B cell (primary cell): Measurements from ENCODE around the gene ACADL. TPM values are rescaled to one million over a fixed set of nuclear protein-coding genes. Genes with fewer than 3 reads are reported as not detected.

Experiments used
- ATAC-seq: fragments of 200-7000 bp; cut with Tn5 transposase; one replicate; pipeline ENCODE4 v1.10.0; 2021; ENCODE audit warnings: low read depth, mild to moderate bottlenecking, moderate number of reproducible peaks, moderate library complexity
- CTCF ChIA-PET: fragments of 350-600 bp; sonication (Branson Sonifier 250); formaldehyde crosslinking; loops from one replicate; lab custom pipeline; 2021; ENCODE audit warnings: antibody characterized with exemption, inconsistent platforms; lab: Charles Lee
- POLR2A ChIA-PET: fragments of 350-600 bp; sonication (Branson Sonifier 250); formaldehyde crosslinking; loops from one replicate; lab custom pipeline; 2021; ENCODE audit warnings: antibody characterized with exemption; lab: Charles Lee
- DNase-seq: peaks from one replicate; pipeline ENCODE4 v3.0.0; 2013
- H2AFZ ChIP-seq: 2 replicates; pipeline ENCODE4 v1.6.1; 2012; ENCODE audit warnings: mild to moderate bottlenecking, low read depth, low read length; ENCODE audit not compliant: insufficient read depth, poor library complexity, severe bottlenecking
- H3K27ac ChIP-seq, 2 donors: 1 replicate in 1 of 2; 2 replicates in 1 of 2; pipeline ENCODE4 v1.5.1; 2012 to 2013; ENCODE audit warnings: low read length in 2 of 2, mild to moderate bottlenecking in 2 of 2, moderate library complexity in 1 of 2
- H3K27me3 ChIP-seq, 4 experiments: fragments of 200-600 bp in 1 of 4; sonication (generic) in 1 of 4; replicated peaks in 1 of 4; 1 replicate in 2 of 4; 2 replicates in 2 of 4; pipeline versions ENCODE4 v1.6.1 to v1.7.0; 2013 to 2016; ENCODE audit warnings: low read length in 3 of 4, mild to moderate bottlenecking in 2 of 4, mixed read lengths in 1 of 4, moderate library complexity in 1 of 4; ENCODE audit not compliant: insufficient read depth in 4 of 4, control insufficient read depth in 3 of 4; ENCODE audit errors: control extremely low read depth in 1 of 4
- H3K36me3 ChIP-seq, 2 experiments: replicated peaks in 1 of 2; 1 replicate in 1 of 2; 2 replicates in 1 of 2; pipeline versions ENCODE4 v1.6.1 to v1.7.1; 2013; ENCODE audit warnings: low read length in 1 of 2; ENCODE audit not compliant: insufficient read depth in 2 of 2, control insufficient read depth in 1 of 2; ENCODE audit errors: control extremely low read depth in 1 of 2, extremely low read depth in 1 of 2
- H3K4me1 ChIP-seq, 2 donors: fragments of 200-600 bp in 1 of 2; sonication (generic) in 1 of 2; 1 replicate in 1 of 2; 2 replicates in 1 of 2; pipeline versions ENCODE4 v1.5.1 to v1.6.1; 2013 to 2017; ENCODE audit warnings: low read length in 2 of 2; ENCODE audit not compliant: control insufficient read depth in 2 of 2, insufficient read depth in 2 of 2
- H3K4me2 ChIP-seq: replicated peaks from 2 replicates; pipeline ENCODE3; 2012; ENCODE audit warnings: mild to moderate bottlenecking, low read depth, low read length; ENCODE audit not compliant: poor library complexity, severe bottlenecking
- H3K4me3 ChIP-seq, 5 experiments: fragments of 200-600 bp in 1 of 5; sonication (generic) in 1 of 5; 1 replicate in 3 of 5; 2 replicates in 2 of 5; pipeline versions ENCODE4 v1.5.1 to v1.7.0; 2011 to 2016; ENCODE audit warnings: low read length in 4 of 5, mild to moderate bottlenecking in 4 of 5, low read depth in 2 of 5, control low read depth in 1 of 5, moderate library complexity in 1 of 5; ENCODE audit not compliant: insufficient read depth in 1 of 5; ENCODE audit errors: control extremely low read depth in 1 of 5, extremely low read depth in 1 of 5
- H3K79me2 ChIP-seq: fragments of 200-600 bp; sonication (generic); one replicate; pipeline ENCODE4 v1.6.0; 2016; ENCODE audit warnings: low read length; ENCODE audit not compliant: control insufficient read depth, insufficient read depth
- H3K9ac ChIP-seq: fragments of 200-600 bp; sonication (generic); 2 replicates; pipeline ENCODE4 v1.6.1; 2017; ENCODE audit warnings: mild to moderate bottlenecking, low read length, moderate library complexity
- H3K9me3 ChIP-seq, 3 donors: one replicate each; pipeline versions ENCODE4 v1.6.1 to v1.7.1; 2013; ENCODE audit warnings: low read length in 2 of 3; ENCODE audit not compliant: control insufficient read depth in 2 of 3, insufficient read depth in 1 of 3; ENCODE audit errors: control extremely low read depth in 1 of 3
- H4K20me1 ChIP-seq: 2 replicates; pipeline ENCODE4 v1.6.0; 2012; ENCODE audit warnings: mild to moderate bottlenecking, low read length; ENCODE audit not compliant: insufficient read depth, control insufficient read depth, poor library complexity, severe bottlenecking
- H3K27ac Mint-ChIP-seq: one replicate; pipeline ENCODE4 v1.8.0; 2021; ENCODE audit warnings: mixed read lengths
- H3K27me3 Mint-ChIP-seq: one replicate; pipeline ENCODE4 v1.8.0; 2021; ENCODE audit warnings: mixed read lengths
- H3K4me1 Mint-ChIP-seq: one replicate; pipeline ENCODE4 v1.8.0; 2021; ENCODE audit warnings: mixed read lengths
- H3K4me3 Mint-ChIP-seq: one replicate; pipeline ENCODE4 v1.8.0; 2021; ENCODE audit warnings: mixed read lengths
- H3K9me3 Mint-ChIP-seq: one replicate; pipeline ENCODE4 v1.8.0; 2022; ENCODE audit warnings: mixed read lengths; ENCODE audit not compliant: insufficient read depth
- EZH2 ChIP-seq: IDR thresholded peaks from 2 replicates; pipeline ENCODE4 v1.6.1; 2012; ENCODE audit warnings: borderline replicate concordance, low read depth, mild to moderate bottlenecking, moderate library complexity, low read length; ENCODE audit not compliant: insufficient read depth, poor library complexity, severe bottlenecking
- whole genome bisulfite sequencing: methylation state at CpG from one replicate; pipeline ENCODE4 v1.1.5; 2013; ENCODE audit warnings: missing lambda C conversion rate; ENCODE audit not compliant: insufficient coverage; 5-methylcytosine and 5-hydroxymethylcytosine counted together
- intact Hi-C: fragments of 100-400 bp; cut with micrococcal nuclease; formaldehyde crosslinking; loops from one replicate; pipeline ENCODE4 v1.10.0; 2022
- polyA plus RNA-seq: library from polyadenylated mRNA; depleted of rRNA; stranded (reverse); fragments of >200 nt; gene quantifications from 2 replicates; pipeline ENCODE4 v1.2.3, GENCODE V29; 2012
- total RNA-seq, 2 donors: library from RNA; stranded (reverse); fragments of 120-200 nt in 1 of 2; gene quantifications; 1 replicate in 1 of 2; 2 replicates in 1 of 2; pipeline versions ENCODE4 v1.2.3 to v1.2.4, GENCODE V29; 2013 to 2022
- TF ChIP-seq, protein P1 (sequence below): fragments of 200-600 bp; IDR thresholded peaks from one replicate; pipeline ENCODE4 v1.8.0; 2022; ENCODE audit warnings: antibody characterized with exemption, mild to moderate bottlenecking

Gene ACADL
- total and polyA plus RNA-seq, 2 donors (not counting 1 experiment from before 2014, with no cell fraction given), result not detected

DNA sequence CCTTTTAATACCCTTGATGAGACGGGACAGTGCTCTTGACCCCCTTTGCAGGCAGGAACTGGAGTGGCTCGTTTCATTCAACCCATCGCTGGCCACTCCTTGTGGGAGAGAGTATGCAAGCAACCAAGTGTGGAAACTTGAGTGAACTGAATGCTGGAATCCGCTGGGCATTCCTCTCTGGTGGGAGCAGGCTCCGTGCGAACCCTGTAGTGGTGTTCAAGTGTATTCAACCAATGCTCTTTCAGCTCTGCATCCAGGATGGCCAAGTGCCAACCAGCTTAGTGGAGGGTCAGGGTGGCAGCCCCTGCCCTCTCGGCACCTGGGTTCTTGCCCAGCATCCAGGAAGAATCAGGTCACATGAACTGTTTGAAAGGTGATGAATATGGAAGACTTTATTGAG, 3.3 kb upstream of the ACADL start:
- POLR2A ChIA-PET, result no interaction called here
- WGBS, result 95% methylated on average over 6 of the region's 7 CpGs
- no peak for DNase-seq

DNA sequence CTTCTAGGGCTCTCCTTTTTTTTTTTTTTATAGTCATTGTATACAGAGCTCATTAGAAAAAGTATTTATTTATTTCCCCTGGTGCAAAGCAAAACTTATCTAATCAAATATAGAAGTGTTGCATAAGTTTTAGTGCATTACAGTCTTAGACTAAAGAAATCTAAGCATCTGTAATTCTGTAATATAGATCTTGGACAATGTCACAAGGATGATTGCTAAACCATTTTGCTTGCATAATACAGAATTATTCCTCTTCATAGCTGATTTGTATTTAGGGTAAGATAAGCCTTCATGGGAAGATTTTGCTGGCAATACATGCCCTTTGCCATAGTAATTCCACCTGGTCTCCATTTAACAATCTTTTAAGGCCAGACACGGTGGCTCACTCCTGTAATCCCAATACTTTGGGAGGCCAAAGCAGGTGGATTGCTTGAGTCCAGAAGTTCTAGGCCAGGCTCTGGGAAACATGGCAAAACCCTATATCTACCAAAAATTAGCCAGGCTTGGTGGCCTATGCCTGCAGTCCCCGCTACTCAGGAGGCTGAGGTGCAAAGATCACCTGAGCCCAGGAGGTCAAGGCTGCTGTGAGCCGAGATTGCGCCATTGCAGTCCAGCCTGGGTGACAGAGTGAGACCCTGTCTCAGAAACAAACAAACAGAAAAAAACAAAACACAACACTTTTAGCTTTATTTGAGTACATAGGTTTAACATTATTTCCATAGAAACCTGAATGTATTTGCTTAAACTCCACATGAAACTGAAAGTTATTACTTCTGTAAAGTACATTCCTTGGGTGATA, 2.2 kb upstream of the ACADL start:
- H3K27ac Mint-ChIP-seq, result no peak overlapping the region
- ChIA-PET CTCF (no interaction called here), POLR2A (no interaction called here)
- H3K36me3 ChIP-seq, result no peaks in the 10 kb centered on the region
- peaks cover 0 to 27% (median 12%) of the 10 kb centered on the region in 4 experiments for H3K27me3 ChIP-seq
- H3K9me3 Mint-ChIP-seq, result no peaks in the 10 kb centered on the region
- H3K4me2 ChIP-seq, result no peak overlapping the region
- DNase-seq (no peak), ATAC-seq (no peak)
- no peak overlapping the region for H3K4me3 ChIP-seq
- intact Hi-C loops, result no loop called here
- peaks cover 6% of the 10 kb centered on the region for H3K4me1 Mint-ChIP-seq
- no peak overlapping the region for H3K27ac ChIP-seq
- H3K4me1 ChIP-seq, result peaks cover 5 to 6% of the 10 kb centered on the region in 2 donors
- no peak overlapping the region for H3K4me3 Mint-ChIP-seq
- no peaks in the 10 kb centered on the region for H4K20me1 ChIP-seq
- TF ChIP-seq, protein P1, sequence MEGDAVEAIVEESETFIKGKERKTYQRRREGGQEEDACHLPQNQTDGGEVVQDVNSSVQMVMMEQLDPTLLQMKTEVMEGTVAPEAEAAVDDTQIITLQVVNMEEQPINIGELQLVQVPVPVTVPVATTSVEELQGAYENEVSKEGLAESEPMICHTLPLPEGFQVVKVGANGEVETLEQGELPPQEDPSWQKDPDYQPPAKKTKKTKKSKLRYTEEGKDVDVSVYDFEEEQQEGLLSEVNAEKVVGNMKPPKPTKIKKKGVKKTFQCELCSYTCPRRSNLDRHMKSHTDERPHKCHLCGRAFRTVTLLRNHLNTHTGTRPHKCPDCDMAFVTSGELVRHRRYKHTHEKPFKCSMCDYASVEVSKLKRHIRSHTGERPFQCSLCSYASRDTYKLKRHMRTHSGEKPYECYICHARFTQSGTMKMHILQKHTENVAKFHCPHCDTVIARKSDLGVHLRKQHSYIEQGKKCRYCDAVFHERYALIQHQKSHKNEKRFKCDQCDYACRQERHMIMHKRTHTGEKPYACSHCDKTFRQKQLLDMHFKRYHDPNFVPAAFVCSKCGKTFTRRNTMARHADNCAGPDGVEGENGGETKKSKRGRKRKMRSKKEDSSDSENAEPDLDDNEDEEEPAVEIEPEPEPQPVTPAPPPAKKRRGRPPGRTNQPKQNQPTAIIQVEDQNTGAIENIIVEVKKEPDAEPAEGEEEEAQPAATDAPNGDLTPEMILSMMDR, result no peak
- no peak for TF ChIP-seq EZH2
- H3K9ac ChIP-seq, result no peak overlapping the region
- H3K27me3 Mint-ChIP-seq, result peaks cover 43% of the 10 kb centered on the region
- peaks cover 0 to 4% (median 0%) of the 10 kb centered on the region in 3 donors for H3K9me3 ChIP-seq
- H2AFZ ChIP-seq, result no peak overlapping the region
- no peaks in the 10 kb centered on the region for H3K79me2 ChIP-seq
- 100% methylated on average over 2 of the region's 4 CpGs for WGBS

More for the DNA sequence above, 3.3 kb upstream of the ACADL start:
- ATAC-seq, result no peak
- Histone ChIP-seq H2AFZ (no peak overlapping the region), H3K9ac (no peak overlapping the region), H3K27ac (no peak overlapping the region), H3K79me2 (no peaks in the 10 kb centered on the region), H4K20me1 (no peaks in the 10 kb centered on the region), H3K4me2 (no peak overlapping the region), H3K4me3 (no peak overlapping the region), H3K4me1 (peaks cover 5 to 6% of the 10 kb centered on the region in 2 donors), H3K27me3 (peaks cover 0 to 18% (median 10%) of the 10 kb centered on the region in 4 experiments), H3K36me3 (no peaks in the 10 kb centered on the region), H3K9me3 (peaks cover 0 to 4% (median 0%) of the 10 kb centered on the region in 3 donors)
- no peak overlapping the region for H3K27ac Mint-ChIP-seq
- no peaks in the 10 kb centered on the region for H3K9me3 Mint-ChIP-seq
- H3K27me3 Mint-ChIP-seq, result peaks cover 43% of the 10 kb centered on the region
- H3K4me3 Mint-ChIP-seq, result no peak overlapping the region
- CTCF ChIA-PET, result interaction anchor here (0.6 kb wide), 1 partner anchor 274 kb away, joined by 3 read pairs; no protein-coding TSS in a partner anchor
- TF ChIP-seq EZH2, result no peak
- TF ChIP-seq, protein P1, result no peak
- peaks cover 6% of the 10 kb centered on the region for H3K4me1 Mint-ChIP-seq
- intact Hi-C loops, result no loop called here
